ENCODE results near the gene CLDN6.

- no peak for TF ChIP-seq CTCF (IDR thresholded peaks at IDR 0.05)
- TF ChIP-seq ZFX (IDR thresholded peaks at IDR 0.05; ENCODE audit: borderline replicate concordance) = no peak
Measured at GRCh38 chr16:2974319-2975056, 43.5 kb downstream of the CLDN6 start.

All from 22Rv1 (cell line).